Superior temporal gyrus (tissue), 1 donor: ENCODE results near the gene AKAP6.

ENCODE experiments used
- DNase-seq: peaks from one replicate; pipeline ENCODE4 v3.0.0-alpha.2; 2016; ENCODE audit errors: extremely low spot score

AKAP6 gene

GRCh38 chr14:32408018-32408417, 78.9 kb downstream of the AKAP6 start:
- no peak for DNase-seq

DNA sequence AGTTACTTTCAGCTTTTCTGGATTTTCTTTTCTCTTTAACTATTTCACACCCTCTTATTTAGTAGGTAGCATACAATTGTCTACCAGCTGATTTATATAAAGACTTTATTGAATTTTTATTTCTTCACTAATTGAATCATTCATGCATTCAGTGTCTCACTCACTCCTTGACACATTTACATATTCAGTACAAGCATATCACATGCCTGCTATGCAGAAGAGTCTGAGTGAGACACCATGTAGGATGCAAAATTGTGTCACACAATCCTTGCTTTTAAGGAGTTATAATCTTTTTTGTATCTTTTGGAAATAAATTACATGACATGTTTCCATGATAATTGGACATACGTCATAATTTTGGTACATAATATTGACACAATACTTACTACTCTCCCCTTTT, 83.0 kb downstream of the AKAP6 start:
- peak; percentile 64 for DNase-seq

DNA sequence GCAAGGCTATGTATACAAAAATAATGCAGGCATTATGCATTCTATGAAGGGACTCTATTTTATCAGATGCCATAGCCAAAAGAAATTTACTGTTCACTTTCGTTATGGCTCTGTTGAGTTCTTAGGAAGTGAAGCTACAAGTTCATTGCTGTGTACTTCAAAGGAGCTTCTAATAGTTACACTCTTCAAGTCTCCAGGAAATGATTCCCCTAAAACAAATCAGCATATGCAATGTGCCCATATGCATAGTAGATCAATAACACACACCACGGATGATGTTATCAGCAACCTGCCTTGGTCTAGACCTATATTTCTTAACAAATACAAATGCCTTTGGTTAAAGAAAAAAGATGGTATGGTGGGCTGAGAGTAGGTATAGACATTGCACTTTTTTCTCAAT, 83.4 kb downstream of the AKAP6 start:
- DNase-seq, result peak; percentile 25

GRCh38 chr14:32413967-32414640, 85.0 kb downstream of the AKAP6 start:
- DNase-seq, result peak; percentile 53

GRCh38 chr14:32414808-32415255, 85.7 kb downstream of the AKAP6 start:
- DNase-seq, result peak; percentile 65

DNA sequence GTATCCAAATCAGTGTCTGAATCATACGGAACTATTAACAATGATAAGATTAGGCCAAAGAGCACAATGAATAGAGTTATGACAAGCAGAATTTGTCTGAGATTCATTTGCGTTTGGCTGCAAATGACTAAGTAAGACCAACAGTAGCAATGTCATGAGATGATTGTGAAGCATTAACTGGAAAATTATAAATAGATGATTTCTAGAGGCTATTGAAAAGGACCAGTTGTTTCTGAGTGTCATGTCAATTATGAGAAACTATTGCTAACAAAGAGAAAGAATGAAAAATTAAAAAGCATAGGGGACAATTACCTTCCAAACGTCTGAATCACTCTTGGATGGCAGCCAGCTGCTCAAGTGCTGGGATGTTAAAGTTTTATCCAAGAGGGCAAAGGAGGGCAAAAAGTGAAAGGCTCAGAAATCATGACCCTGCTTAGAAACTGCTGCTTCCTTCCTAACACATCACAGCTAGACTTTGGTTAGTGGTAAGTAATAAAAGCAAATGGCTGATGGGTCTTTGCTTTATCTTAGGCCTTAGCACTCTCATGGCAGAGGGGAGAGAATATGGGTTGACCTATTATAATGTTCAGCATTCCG, 89.0 kb downstream of the AKAP6 start:
- DNase-seq, result peak; percentile 61

GRCh38 chr14:32419429-32419828, 90.3 kb downstream of the AKAP6 start:
- no peak for DNase-seq

GRCh38 chr14:32421781-32422180, 92.7 kb downstream of the AKAP6 start:
- DNase-seq, result no peak

DNA sequence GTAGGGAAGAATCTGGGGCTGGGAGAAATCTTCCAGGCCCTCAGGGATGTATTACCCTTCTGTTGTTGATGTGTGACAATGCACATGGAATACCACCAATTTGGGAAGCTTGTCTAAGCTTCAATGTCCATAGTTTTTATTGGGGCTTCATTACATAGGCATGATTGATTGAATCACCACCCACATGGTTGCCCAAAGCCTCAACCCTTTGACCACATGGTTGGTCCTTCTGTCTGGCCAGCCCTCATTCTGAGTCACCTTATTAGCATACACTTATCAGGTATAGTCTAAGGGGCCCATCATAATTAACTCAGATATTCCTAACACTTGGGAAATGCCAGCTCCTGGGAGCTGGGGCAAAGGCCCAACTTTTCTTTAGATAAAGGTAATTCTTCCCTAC, 93.3 kb downstream of the AKAP6 start:
- no peak for DNase-seq

DNA sequence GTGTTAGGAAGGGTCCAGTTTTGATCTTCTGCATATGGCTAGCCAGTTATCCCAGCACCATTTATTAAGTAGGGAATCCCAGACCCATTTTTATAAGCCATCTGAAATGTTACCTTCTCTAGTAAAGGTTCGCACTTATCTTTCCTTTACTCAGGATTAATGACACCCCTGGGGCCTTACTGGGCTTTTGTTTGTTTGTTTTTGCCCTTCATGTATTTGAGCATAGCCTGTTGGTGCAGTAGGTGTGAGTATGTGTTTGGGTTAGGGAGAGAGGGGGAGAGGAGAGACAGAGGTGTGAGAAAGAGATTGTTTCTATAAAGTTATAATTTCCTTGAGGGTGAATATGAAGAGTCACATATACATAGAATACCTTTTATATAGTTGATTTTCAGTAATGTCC, 96.9 kb downstream of the AKAP6 start:
- no peak for DNase-seq

GRCh38 chr14:32426586-32427388, 97.7 kb downstream of the AKAP6 start:
- DNase-seq, result no peak

DNA sequence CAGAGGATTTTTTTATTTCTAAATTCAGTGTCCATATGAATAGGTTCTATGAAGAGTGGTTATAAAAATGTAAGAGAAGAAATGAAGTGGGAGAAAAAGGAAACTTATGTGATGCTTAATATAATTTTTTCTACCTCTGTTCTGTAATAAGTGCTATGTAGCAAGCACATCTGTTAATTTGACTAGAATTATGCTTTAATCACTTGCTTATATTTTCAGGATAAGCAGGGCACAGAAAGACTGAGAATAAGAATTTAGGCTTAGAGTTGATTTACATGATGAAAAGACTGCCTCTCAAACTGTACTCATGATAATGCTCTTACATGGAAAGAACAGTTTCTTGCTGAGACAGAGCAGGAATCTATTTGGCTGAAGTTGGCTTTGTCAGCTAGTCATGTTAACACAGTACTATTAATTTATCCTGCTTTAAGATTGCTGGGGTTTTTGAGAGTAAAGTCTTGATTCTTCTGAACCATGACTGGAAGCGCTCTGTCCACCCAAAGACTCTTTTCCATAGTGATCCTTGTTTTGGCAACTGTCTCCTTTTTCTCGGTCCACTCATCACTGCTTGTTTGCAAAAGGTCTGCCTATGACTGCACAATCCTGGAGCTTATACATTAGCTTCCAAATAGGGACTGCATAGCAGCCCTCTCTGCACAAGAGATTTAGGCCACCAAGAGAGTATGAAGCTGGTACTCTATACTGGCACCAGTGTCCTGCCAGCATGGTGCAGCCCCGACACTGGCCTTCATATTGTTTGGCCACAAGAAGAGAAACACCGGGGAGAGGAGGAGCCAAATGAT, 98.8 kb downstream of the AKAP6 start:
- peak; percentile 62 for DNase-seq

- DNase-seq, result peak; percentile 26
Measured at GRCh38 chr14:32428875-32429274, 99.8 kb downstream of the AKAP6 start.

DNA sequence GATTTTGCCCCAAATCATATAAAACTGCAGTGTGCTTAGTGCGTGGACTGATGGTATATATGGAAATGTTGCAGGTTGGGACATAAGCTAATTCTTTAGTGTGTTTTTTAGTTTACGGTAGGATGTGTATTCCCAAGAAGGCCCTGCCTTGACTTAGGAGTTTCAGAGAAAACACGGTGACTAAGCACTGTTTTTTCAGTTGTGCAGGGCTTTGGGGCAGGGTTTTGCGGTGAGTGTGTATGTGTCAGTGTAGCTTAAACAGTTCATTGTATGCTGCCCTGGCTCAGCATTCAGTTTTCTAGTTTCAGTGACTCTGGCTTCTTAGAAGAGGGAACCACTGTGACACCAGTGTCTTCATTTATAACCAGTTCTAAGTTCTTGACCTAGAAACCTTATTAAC, 101.2 kb downstream of the AKAP6 start:
- peak; percentile 75 for DNase-seq

GRCh38 chr14:32432813-32433538, 103.9 kb downstream of the AKAP6 start:
- DNase-seq, result peak; percentile 37

DNA sequence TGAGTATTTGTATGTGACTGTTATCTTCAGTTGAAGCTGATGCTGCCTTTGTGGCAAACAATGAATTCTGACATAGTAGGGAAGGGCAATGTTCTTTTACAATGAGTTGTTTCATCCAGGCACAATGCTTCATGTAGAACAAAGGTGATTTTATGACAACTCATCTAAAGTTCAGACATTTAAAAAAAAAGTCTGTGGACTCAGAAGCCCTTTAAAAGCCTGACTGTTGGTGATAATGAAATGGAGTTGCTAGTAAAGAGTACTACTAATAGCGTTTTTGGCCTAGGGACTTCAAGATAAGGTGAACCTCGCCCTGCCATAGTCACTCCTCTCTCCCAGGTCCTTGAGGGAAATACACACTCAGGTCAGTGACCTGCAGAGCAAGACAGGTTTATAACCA, 105.1 kb downstream of the AKAP6 start:
- peak; percentile 86 for DNase-seq

DNA sequence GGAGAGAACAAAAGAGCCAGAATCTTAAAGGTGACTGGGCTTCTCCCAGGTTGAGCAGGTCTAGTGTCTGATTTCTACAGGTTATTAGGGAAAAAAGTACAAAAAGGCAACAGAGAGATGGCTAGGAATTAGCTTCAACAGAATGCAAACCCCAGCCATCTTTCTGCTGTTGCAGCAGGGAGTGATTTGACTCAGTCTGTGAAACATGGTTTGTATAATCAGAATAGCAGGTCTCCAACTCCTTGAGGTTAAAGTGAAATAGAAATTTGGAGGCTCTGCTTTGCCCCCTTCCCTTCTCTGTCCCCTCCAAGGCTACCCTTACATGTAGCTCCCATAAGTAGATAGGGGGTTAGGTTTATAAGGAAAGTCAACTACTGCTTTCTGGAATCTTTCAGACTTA, 105.8 kb downstream of the AKAP6 start:
- no peak for DNase-seq

DNA sequence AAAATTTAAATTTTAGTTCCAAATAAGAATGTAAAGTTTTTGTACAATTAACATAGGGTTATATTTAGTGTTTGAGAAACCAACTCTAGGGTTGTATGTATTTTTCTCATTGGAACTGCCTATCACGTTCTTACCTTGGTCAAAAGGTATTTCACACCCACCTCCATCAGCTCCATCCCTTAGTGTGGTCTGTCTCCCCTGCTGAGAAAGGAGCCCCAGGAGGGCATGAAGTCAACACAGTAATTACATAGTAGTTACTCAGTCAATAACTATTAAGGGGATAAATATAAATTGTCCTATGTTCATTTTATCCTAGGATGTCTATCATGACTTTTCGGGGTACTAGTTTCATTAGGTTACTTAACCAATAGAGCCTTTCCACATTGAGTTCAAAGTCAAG, 106.3 kb downstream of the AKAP6 start:
- DNase-seq, result no peak

GRCh38 chr14:32436993-32437392, 107.9 kb downstream of the AKAP6 start:
- peak; percentile 61 for DNase-seq

DNA sequence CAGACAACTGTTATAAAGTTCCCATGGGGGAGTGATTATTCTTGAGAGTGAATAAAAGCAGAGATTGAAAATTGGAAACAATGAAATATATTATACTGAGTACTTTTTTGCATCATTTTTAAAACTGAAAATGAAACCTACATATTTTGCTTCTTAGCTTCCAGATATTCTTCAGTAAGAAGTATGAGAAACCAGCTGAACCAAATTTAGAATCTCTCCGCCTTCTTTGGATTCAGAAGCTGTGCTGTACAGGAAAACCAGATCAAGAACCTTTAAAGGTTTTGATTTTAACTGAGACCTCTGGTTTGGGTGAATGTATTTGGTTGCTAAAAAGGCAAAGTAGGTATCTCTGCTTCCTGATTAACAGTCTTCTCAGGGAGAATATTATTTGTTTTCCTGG, 109.4 kb downstream of the AKAP6 start:
- peak; percentile 62 for DNase-seq
